ENCODE data around the gene DHRS11.

Gene DHRS11

GRCh38 chr17:36628576-36628975 lies 36.9 kb downstream of the DHRS11 start:
- Histone ChIP-seq H3K4me3 (no peak overlapping the region), H3K36me3 (no peaks in the 10 kb centered on the region), H4K20me1 (peaks cover 14% of the 10 kb centered on the region), H3K27ac (no peak overlapping the region), H3K9ac (no peak overlapping the region), H3K4me2 (no peak overlapping the region), H3K9me3 (no peaks in the 10 kb centered on the region), H3K4me1 (peaks cover 7% of the 10 kb centered on the region), H3K27me3 (no peaks in the 10 kb centered on the region)
- no peak for TF ChIP-seq Cebpa-rat (IDR thresholded peaks at IDR 0.05)

GRCh38 chr17:36629252-36629847 lies 37.7 kb downstream of the DHRS11 start:
- H4K20me1 ChIP-seq = 0 out of 2 replicates have a peak, but pooled peaks cover 8% of the 10 kb centered on the region
- peaks cover 10% of the 10 kb centered on the region for H3K4me1 ChIP-seq
- H3K9me3 ChIP-seq = no peaks in the 10 kb centered on the region
- no peak overlapping the region for H3K27ac ChIP-seq
- H3K4me3 ChIP-seq = no peak overlapping the region
- no peaks in the 10 kb centered on the region for H3K36me3 ChIP-seq
- H3K9ac ChIP-seq = no peak overlapping the region
- no peaks in the 10 kb centered on the region for H3K27me3 ChIP-seq
- TF ChIP-seq Cebpa-rat (IDR thresholded peaks at IDR 0.05) = no peak
- H3K4me2 ChIP-seq = no peak overlapping the region

GRCh38 chr17:36629970-36630502 lies 38.4 kb downstream of the DHRS11 start:
- H3K36me3 ChIP-seq = no peaks in the 10 kb centered on the region
- H3K9ac ChIP-seq = no peak overlapping the region
- no peaks in the 10 kb centered on the region for H3K27me3 ChIP-seq
- H3K4me3 ChIP-seq = no peak overlapping the region
- no peaks in the 10 kb centered on the region for H3K9me3 ChIP-seq
- H3K27ac ChIP-seq = no peak overlapping the region
- 0 out of 2 replicates have a peak, but pooled peaks cover 8% of the 10 kb centered on the region for H4K20me1 ChIP-seq
- TF ChIP-seq Cebpa-rat (IDR thresholded peaks at IDR 0.05) = no peak
- H3K4me2 ChIP-seq = no peak overlapping the region
- peaks cover 10% of the 10 kb centered on the region for H3K4me1 ChIP-seq

GRCh38 chr17:36631022-36631421 lies 39.3 kb downstream of the DHRS11 start:
- Histone ChIP-seq H3K36me3 (no peaks in the 10 kb centered on the region), H3K4me1 (peaks cover 10% of the 10 kb centered on the region), H3K9ac (no peak overlapping the region), H3K27ac (no peak overlapping the region), H3K27me3 (no peaks in the 10 kb centered on the region), H3K4me3 (no peak overlapping the region), H3K4me2 (no peak overlapping the region), H3K9me3 (no peaks in the 10 kb centered on the region), H4K20me1 (0 out of 2 replicates have a peak, but pooled peaks cover 8% of the 10 kb centered on the region)
- TF ChIP-seq Cebpa-rat (IDR thresholded peaks at IDR 0.05) = no peak

GRCh38 chr17:36632916-36633771 lies 41.5 kb downstream of the DHRS11 start:
- peaks cover 10% of the 10 kb centered on the region for H3K4me1 ChIP-seq
- H3K4me2 ChIP-seq = peak overlapping the region; percentile 26
- H3K27ac ChIP-seq = no peak overlapping the region
- TF ChIP-seq Cebpa-rat (IDR thresholded peaks at IDR 0.05) = no peak
- H4K20me1 ChIP-seq = no peaks in the 10 kb centered on the region
- no peaks in the 10 kb centered on the region for H3K27me3 ChIP-seq
- H3K9ac ChIP-seq = no peak overlapping the region
- no peaks in the 10 kb centered on the region for H3K9me3 ChIP-seq
- H3K4me3 ChIP-seq = no peak overlapping the region
- no peaks in the 10 kb centered on the region for H3K36me3 ChIP-seq

GRCh38 chr17:36640346-36640745 lies 48.7 kb downstream of the DHRS11 start:
- no peak overlapping the region for H3K27ac ChIP-seq

GRCh38 chr17:36640836-36641235 lies 49.2 kb downstream of the DHRS11 start:
- Histone ChIP-seq H3K4me1 (peaks cover 22% of the 10 kb centered on the region), H3K27me3 (peaks cover 29% of the 10 kb centered on the region)

More at GRCh38 chr17:36640346-36640745, 48.7 kb downstream of the DHRS11 start:
- no peaks in the 10 kb centered on the region for H4K20me1 ChIP-seq
- H3K4me2 ChIP-seq = no peak overlapping the region
- H3K4me3 ChIP-seq = no peak overlapping the region
- peaks cover 29% of the 10 kb centered on the region for H3K27me3 ChIP-seq
- peaks cover 22% of the 10 kb centered on the region for H3K4me1 ChIP-seq
- H3K9ac ChIP-seq = no peak overlapping the region
- H3K36me3 ChIP-seq = no peaks in the 10 kb centered on the region
- peaks cover 13% of the 10 kb centered on the region for H3K9me3 ChIP-seq
- TF ChIP-seq Cebpa-rat (IDR thresholded peaks at IDR 0.05) = no peak

GRCh38 chr17:36641331-36641876 lies 49.7 kb downstream of the DHRS11 start:
- TF ChIP-seq Cebpa-rat (IDR thresholded peaks at IDR 0.05) = no peak
- no peaks in the 10 kb centered on the region for H3K36me3 ChIP-seq
- H3K27ac ChIP-seq = no peak overlapping the region
- peaks cover 13% of the 10 kb centered on the region for H3K9me3 ChIP-seq
- H4K20me1 ChIP-seq = no peaks in the 10 kb centered on the region
- peaks cover 29% of the 10 kb centered on the region for H3K27me3 ChIP-seq
- no peak overlapping the region; the same call in 1 of the 2 replicates for H3K4me3 ChIP-seq
- no peak overlapping the region for H3K4me2 ChIP-seq
- peaks cover 22% of the 10 kb centered on the region for H3K4me1 ChIP-seq
- H3K9ac ChIP-seq = no peak overlapping the region

More at GRCh38 chr17:36640836-36641235, 49.2 kb downstream of the DHRS11 start:
- H3K36me3 ChIP-seq = no peaks in the 10 kb centered on the region
- peaks cover 13% of the 10 kb centered on the region for H3K9me3 ChIP-seq
- H3K4me2 ChIP-seq = no peak overlapping the region
- no peak overlapping the region for H3K9ac ChIP-seq
- no peak overlapping the region for H3K4me3 ChIP-seq
- no peak overlapping the region for H3K27ac ChIP-seq
- no peak for TF ChIP-seq Cebpa-rat (IDR thresholded peaks at IDR 0.05)
- H4K20me1 ChIP-seq = no peaks in the 10 kb centered on the region

- H3K27me3 ChIP-seq = peaks cover 29% of the 10 kb centered on the region
- TF ChIP-seq Cebpa-rat (IDR thresholded peaks at IDR 0.05) = no peak
These were observed 50.5 kb downstream of the DHRS11 start for GRCh38 chr17:36641877-36642845.

More at GRCh38 chr17:36641877-36642845, 50.5 kb downstream of the DHRS11 start:
- H3K4me2 ChIP-seq = peak overlapping the region; percentile 77
- H3K9ac ChIP-seq = no peak overlapping the region
- H3K27ac ChIP-seq = no peak overlapping the region
- H3K9me3 ChIP-seq = peaks cover 13% of the 10 kb centered on the region
- H3K36me3 ChIP-seq = no peaks in the 10 kb centered on the region
- no peaks in the 10 kb centered on the region for H4K20me1 ChIP-seq
- H3K4me3 ChIP-seq = no peak overlapping the region; the same call in 1 of the 2 replicates
- peaks cover 22% of the 10 kb centered on the region for H3K4me1 ChIP-seq

All from BLaER1 (cell line).